ENCODE data around the gene SMPD4. TPM values are rescaled to one million over a fixed set of nuclear protein-coding genes. Genes with fewer than 3 reads are reported as not detected.
A peak's percentile ranks its signal among the peaks of the same experiment; 100 is the strongest.
"Not testable (repeated sequence)": the region's sequence is repeated elsewhere in the genome, so short reads cannot be mapped to it uniquely, and the experiment has no call there.

The SMPD4 gene
- total RNA-seq, 2 experiments from 2014 or later = 81.2 to 89.9 TPM

- ChIA-PET CTCF (no interaction called here), POLR2A (no interaction called here)
- Mint-ChIP-seq H3K27me3 (no peaks in the 10 kb centered on the region), H3K27ac (peak overlapping the region; percentile 73), H3K9me3 (no peaks in the 10 kb centered on the region), H3K36me3 (ENCODE audit: low read depth) (peaks cover 13% of the 10 kb centered on the region), H3K4me1 (ENCODE audit: low read depth) (peaks cover 20% of the 10 kb centered on the region), H3K4me3 (peak overlapping the region; percentile 87)
- intact Hi-C loops (cut with DNase I, micrococcal nuclease) = loop anchor here in 1 of 2 experiments (5.0 to 10.0 kb wide), 6 partner anchors 191 to 1309 kb away; partner anchors contain the start of genes FAM168B, GPR148 and MZT2A
- Histone ChIP-seq H3K4me3 (ENCODE audit: low read length) (peak overlapping the region; percentile 42), H3K9me3 (ENCODE audit: control insufficient read depth in 1 of 2, insufficient read depth in 1 of 2, low read length in 2 of 2) (no peaks in the 10 kb centered on the region), H3K4me1 (ENCODE audit: insufficient read depth, low read length) (peaks cover 32% of the 10 kb centered on the region), H3K36me3 (ENCODE audit: insufficient read depth, low read length) (peaks cover 4% of the 10 kb centered on the region), H3K27me3 (ENCODE audit: control insufficient read depth in 1 of 2, insufficient read depth in 2 of 2, low read length in 2 of 2) (no peaks in the 10 kb centered on the region), H3K27ac (ENCODE audit: low read depth in 1 of 2, low read length in 2 of 2) (no peak overlapping the region)
- ATAC-seq (ENCODE audit: poor library complexity) (no peak), DNase-seq (no peak)
- no peak for TF ChIP-seq CTCF (IDR thresholded peaks at IDR 0.05)
Measured at GRCh38 chr2:130183512-130184373, 2.3 kb upstream of the SMPD4 start.

- CTCF ChIA-PET = interaction anchor here (2.0 kb wide), 1 partner anchor 160 kb away, joined by 23 read pairs; the partner anchor contains the start of gene IMP4
- Mint-ChIP-seq H3K27ac (peak overlapping the region; percentile 73), H3K4me1 (ENCODE audit: low read depth) (peaks cover 23% of the 10 kb centered on the region), H3K36me3 (ENCODE audit: low read depth) (peaks cover 13% of the 10 kb centered on the region), H3K4me3 (peak overlapping the region; percentile 87)
- Histone ChIP-seq H3K4me3 (ENCODE audit: low read length) (peak overlapping the region; percentile 42), H3K4me1 (ENCODE audit: insufficient read depth, low read length) (peaks cover 32% of the 10 kb centered on the region)
- DNase-seq = peak in 4 of 14 experiments; percentile 5 to 11 (median 10)
- not testable (repeated sequence) for H3K36me3 ChIP-seq (ENCODE audit: insufficient read depth, low read length); H3K27me3 ChIP-seq (ENCODE audit: control insufficient read depth in 1 of 2, insufficient read depth in 2 of 2, low read length in 2 of 2); ATAC-seq (ENCODE audit: poor library complexity); H3K27me3 Mint-ChIP-seq; H3K27ac ChIP-seq (ENCODE audit: low read depth in 1 of 2, low read length in 2 of 2); H3K9me3 Mint-ChIP-seq; H3K9me3 ChIP-seq (ENCODE audit: control insufficient read depth in 1 of 2, insufficient read depth in 1 of 2, low read length in 2 of 2)
- POLR2A ChIA-PET = interaction anchor here (3.3 kb wide), 1 partner anchor 159 kb away, joined by 110 read pairs; the partner anchor contains the start of gene IMP4
- intact Hi-C loops (cut with DNase I, micrococcal nuclease) = loop anchor here in 1 of 2 experiments (5.0 to 10.0 kb wide), 6 partner anchors 192 to 1309 kb away; partner anchors contain the start of genes FAM168B, GPR148 and MZT2A
Measured at GRCh38 chr2:130182826-130183511, 1.6 kb upstream of the SMPD4 start.

- H3K36me3 Mint-ChIP-seq (ENCODE audit: low read depth) = peaks cover 14% of the 10 kb centered on the region
- H3K36me3 ChIP-seq (ENCODE audit: insufficient read depth, low read length); H3K9me3 Mint-ChIP-seq; H3K9me3 ChIP-seq (ENCODE audit: control insufficient read depth in 1 of 2, insufficient read depth in 1 of 2, low read length in 2 of 2); H3K27me3 ChIP-seq (ENCODE audit: control insufficient read depth in 1 of 2, insufficient read depth in 2 of 2, low read length in 2 of 2); H3K27me3 Mint-ChIP-seq: not testable (repeated sequence)
- peak; percentile 81 for TF ChIP-seq CTCF (IDR thresholded peaks at IDR 0.05)
- H3K4me1 ChIP-seq (ENCODE audit: insufficient read depth, low read length) = peaks cover 32% of the 10 kb centered on the region
- H3K4me3 ChIP-seq (ENCODE audit: low read length) = peak within 1 kb of the TSS; percentile 66
- peak within 1 kb of the TSS; percentile 99 for H3K27ac Mint-ChIP-seq
- ATAC-seq (ENCODE audit: poor library complexity) (peak; percentile 74), DNase-seq (peak; percentile 82 to 95 (median 89))
- peaks cover 26% of the 10 kb centered on the region for H3K4me1 Mint-ChIP-seq (ENCODE audit: low read depth)
- CTCF ChIA-PET = interaction anchor here (1.2 to 2.0 kb wide), 2 partner anchors 160 to 1311 kb away, joined by 3 to 23 read pairs; partner anchors contain the start of gene IMP4
- POLR2A ChIA-PET = interaction anchor here (0.6 to 3.3 kb wide), 10 partner anchors 151 to 1311 kb away, joined by 3 to 110 read pairs (median 5); partner anchors contain the start of genes FAM168B and IMP4
- H3K27ac ChIP-seq (ENCODE audit: low read depth in 1 of 2, low read length in 2 of 2) = peak within 1 kb of the TSS; percentile 75 to 89
- intact Hi-C loops (cut with DNase I, micrococcal nuclease) = loop anchor here (2.0 to 10.0 kb wide), 8 partner anchors 151 to 1310 kb away; partner anchors contain the start of genes FAM168B (in 1 of the 2), GPR148 (in 1 of the 2), IMP4 (in 1 of the 2) and MZT2A (in 1 of the 2)
- H3K4me3 Mint-ChIP-seq = peak within 1 kb of the TSS; percentile 98
Measured at GRCh38 chr2:130181880-130182682, 679 bp upstream of the SMPD4 start, which contains the start of gene MZT2B. MZT2B (plus strand) TSS chr2:130182262; CDS start chr2:130182283, 21 bp downstream.

- not testable (repeated sequence) for H3K36me3 ChIP-seq (ENCODE audit: insufficient read depth, low read length); ATAC-seq (ENCODE audit: poor library complexity); H3K9me3 ChIP-seq (ENCODE audit: control insufficient read depth in 1 of 2, insufficient read depth in 1 of 2, low read length in 2 of 2); DNase-seq; H3K9me3 Mint-ChIP-seq; H3K27me3 ChIP-seq (ENCODE audit: control insufficient read depth in 1 of 2, insufficient read depth in 2 of 2, low read length in 2 of 2); H3K27me3 Mint-ChIP-seq
- Histone ChIP-seq H3K4me1 (ENCODE audit: insufficient read depth, low read length) (peaks cover 32% of the 10 kb centered on the region), H3K27ac (ENCODE audit: low read depth in 1 of 2, low read length in 2 of 2) (peak overlapping the region; percentile 75 to 89), H3K4me3 (ENCODE audit: low read length) (peak overlapping the region; percentile 66)
- Mint-ChIP-seq H3K27ac (peak overlapping the region; percentile 99), H3K4me1 (ENCODE audit: low read depth) (peaks cover 26% of the 10 kb centered on the region), H3K4me3 (peak overlapping the region; percentile 98), H3K36me3 (ENCODE audit: low read depth) (peaks cover 24% of the 10 kb centered on the region)
- POLR2A ChIA-PET = interaction anchor here (0.8 to 3.3 kb wide), 9 partner anchors 152 to 1312 kb away, joined by 3 to 110 read pairs (median 5); partner anchors contain the start of genes FAM168B and IMP4
- intact Hi-C loops (cut with DNase I, micrococcal nuclease) = loop anchor here (2.0 to 10.0 kb wide), 8 partner anchors 152 to 1312 kb away; partner anchors contain the start of genes FAM168B (in 1 of the 2), GPR148 (in 1 of the 2), IMP4 (in 1 of the 2) and MZT2A (in 1 of the 2)
- CTCF ChIA-PET = interaction anchor here (0.6 to 2.0 kb wide), 4 partner anchors 10 to 305 kb away, joined by 3 to 23 read pairs (median 4); partner anchors contain the start of gene IMP4
Measured at GRCh38 chr2:130180404-130181324, 738 bp downstream of the SMPD4 start.
